HG03575 (cell line): ENCODE results near the gene MAGI1.

Experiments used
- ATAC-seq: cut with Tn5 transposase; IDR thresholded peaks from one replicate; pipeline ENCODE4 v1.9.1; 2021; ENCODE audit not compliant: unreplicated experiment, insufficient number of reproducible peaks, low FRiP score; ENCODE audit errors: extremely low read depth

MAGI1 gene

DNA sequence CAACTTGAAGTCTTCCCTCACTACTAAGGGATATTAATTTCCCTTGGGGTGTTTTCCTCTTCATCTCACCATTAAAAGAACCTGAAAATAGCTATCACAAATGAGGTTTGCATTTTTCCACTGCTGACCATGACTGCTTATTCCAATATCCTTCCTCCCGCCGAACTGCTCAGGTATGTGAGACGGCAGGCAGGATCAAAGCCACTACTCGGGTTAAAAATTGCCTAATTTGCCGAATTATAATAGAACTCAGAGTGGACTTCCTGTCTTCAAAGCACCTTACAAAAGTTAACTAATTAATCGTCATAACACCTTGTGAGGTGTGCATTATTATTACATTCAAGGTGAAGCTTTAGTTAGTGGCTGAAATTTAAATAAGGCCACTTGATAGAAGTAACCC, 695.7 kb downstream of the MAGI1 start:
- no peak for ATAC-seq

DNA sequence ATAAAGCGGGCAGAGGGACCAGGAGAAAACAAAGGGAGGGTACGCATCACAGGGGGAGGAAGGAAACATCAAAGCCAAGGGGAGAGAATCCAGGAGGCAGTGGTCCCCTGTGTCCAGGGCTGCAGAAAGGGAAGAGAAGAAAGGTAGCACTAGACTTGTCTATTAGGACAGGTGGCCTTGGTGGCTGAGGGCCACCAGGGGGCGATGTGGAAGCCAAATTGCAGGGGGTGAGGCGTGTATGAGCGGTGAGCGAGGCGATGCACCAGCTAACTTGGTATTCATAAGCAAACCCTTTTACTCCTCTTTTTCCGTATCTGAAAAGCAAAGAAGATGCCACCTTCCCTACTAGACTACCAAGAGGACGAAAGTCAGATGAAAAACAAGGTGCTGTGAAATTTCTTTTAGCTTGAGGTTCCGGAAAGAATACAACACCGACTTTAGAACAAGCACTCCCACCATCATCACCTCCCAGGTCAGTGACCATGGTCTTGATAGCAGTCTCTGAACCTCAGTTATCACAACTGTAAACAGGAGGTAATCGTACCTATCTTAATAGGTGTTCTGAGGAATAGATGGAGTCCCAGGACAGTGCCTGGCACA, 696.5 kb downstream of the MAGI1 start:
- no peak for ATAC-seq

DNA sequence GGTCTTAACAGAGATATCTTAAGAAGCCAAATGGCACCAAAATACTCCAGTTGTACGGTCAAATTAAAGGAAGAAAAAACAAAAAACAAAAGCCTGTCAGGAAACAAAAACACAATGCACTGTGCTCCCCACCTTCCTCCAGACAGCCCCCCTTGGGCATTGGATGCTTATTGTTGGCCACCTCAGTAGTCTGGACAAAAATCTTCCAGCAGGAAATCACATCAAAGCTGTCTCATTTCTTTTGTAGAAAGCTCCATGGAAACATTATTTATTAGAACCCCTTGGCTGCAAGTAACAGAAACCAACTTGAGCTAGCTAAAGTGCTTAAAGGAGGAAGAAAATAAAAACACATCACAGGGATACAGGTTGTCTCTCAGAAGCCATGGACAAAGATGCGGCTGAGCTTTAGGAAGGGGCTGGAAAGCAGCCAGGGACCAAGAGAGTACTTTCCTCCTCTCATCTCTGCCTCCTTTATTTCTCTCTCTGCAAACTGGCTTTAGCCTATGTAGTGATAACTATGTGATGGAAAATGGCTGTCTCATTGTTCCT, 699.5 kb downstream of the MAGI1 start:
- no peak for ATAC-seq

DNA sequence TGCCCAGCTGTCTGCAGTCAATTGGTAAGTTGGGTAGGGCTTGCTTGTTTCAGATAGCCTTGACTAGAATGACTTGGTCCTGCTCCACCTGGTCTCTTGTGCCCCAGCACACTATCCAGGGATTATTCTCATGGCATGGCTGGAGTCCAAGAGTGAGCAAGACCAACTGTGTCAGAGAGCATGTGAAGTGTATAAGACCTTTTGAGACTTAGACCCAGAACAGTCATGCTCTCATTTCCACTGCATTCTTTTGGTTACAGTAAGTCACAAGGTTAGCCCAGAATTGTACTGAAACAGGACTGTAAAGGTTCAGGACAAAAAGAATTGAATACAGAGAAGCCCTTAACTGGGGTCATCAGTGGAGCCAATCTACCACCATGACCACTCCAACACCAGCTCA, 700.1 kb downstream of the MAGI1 start:
- no peak for ATAC-seq

DNA sequence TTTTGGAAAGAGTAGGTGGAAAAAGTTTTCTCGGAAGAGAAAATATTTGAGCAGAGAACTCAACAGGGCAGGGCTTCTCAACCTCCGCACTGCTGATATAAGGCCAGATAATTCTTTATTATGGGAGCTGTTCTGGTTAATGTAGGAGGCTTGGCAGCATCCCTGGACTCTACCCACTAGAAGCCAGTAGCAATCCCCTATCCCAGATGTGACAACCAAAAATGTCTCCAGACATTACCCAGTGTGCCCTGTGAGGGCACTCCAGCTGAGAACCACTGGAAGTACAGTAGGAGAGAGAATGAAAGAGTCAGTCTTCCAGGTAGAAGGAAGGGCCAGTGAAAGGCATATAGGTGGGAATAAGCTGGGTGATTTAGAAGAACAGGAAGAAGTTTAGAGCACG, 703.1 kb downstream of the MAGI1 start:
- ATAC-seq: no peak

DNA sequence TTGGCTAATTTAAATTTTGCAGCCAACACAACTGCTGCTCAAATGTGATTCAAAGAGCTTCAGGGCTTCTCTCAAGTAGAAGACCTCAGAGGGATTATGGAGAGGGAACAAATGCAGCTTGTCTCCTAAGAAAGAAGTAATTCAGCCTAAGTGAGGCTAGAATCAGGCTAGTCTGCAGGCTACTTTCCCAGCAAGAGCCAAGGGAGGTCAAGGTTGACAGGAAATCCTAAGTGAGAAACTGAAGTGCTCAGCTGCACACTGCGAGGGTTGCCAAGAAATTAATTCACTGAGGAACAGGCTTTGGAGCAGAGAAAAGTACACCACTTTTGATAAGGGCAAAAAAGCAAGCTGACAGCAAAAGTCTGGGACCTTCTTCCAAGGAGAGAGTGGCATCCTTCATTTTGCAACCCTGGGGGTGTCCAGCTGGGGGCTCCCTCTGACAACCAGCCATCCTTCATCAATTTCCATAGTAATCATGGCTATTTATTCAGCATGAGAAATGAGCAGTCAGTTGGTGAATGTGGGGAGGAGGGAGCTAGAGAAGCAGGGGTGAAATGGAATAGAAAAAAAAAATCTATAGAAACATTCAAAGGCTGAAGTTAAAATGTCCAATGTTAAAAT, 704.6 kb downstream of the MAGI1 start:
- no peak for ATAC-seq

DNA sequence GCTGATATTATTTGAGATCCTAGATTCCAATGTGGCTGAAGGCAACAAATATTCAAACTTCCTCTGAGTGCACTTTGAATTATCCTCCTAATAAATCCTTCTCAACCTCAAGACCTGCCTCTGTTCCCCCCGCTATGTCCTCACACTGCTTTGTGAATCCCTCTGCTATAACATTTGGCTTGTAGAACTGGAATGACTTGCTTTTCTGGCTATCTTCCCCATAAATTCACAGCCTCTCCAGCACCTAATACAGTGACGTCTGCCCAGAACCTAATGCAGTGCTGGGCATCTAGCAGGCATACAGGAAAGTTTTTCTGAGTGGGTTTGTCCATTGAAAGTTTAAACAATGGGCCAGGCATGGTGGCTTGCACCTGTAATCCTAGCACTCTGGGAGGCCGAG, 707.0 kb downstream of the MAGI1 start:
- ATAC-seq: no peak

DNA sequence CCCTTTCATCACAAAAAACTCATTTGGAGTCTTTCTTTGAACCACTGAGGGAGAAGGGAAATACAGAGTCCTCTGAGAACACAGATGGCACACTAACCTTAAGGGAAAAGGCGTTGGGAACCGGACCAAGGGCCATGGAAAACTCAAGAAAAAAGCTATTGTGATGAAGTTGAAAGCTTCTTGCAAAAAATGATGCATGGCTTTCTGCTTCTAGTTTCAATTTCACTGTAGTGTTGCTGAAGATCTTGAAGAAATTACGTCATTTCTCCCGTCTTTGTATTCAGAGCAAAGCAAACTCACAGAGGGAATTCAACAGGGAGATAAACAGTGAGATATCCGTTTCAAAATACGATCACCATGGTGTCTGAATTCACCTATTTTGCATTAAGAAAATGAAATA, 708.6 kb downstream of the MAGI1 start:
- no peak for ATAC-seq

DNA sequence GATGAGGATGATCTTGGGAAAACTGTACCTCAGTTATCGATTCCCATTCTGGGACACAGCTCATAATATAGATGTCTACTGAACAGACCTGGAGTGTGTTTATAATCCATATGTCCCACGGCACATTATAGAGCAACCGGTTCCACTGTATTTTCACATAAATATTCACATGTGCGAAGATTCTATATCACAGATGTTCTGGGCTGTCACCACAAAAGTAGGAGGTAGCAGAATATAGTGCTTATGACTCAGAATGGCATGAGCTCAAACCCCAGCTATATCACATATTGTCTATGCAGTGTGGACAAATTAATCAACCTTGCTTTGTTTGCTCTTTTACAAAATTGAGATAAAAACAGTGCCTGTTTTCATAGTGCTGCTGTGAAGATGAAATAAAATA, 710.6 kb downstream of the MAGI1 start:
- ATAC-seq: no peak

DNA sequence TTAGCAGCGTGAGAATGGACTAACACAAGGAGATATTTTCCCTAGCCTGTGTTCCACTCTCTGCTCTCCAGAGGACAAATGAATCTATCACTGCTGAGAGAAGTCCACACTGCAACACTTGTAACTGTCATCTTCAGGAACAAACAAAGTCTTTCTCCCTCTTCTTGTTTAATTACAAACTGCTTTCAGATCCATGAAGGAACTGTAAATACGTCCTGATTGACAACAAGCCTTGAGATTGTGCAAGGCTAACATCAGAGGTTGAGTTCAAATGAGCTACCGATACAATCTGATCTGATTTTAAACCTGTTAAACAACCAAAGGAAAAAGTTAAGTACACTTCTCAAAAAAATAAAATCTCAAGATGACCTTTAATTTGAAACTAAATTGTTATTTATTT, 712.1 kb downstream of the MAGI1 start:
- no peak for ATAC-seq

DNA sequence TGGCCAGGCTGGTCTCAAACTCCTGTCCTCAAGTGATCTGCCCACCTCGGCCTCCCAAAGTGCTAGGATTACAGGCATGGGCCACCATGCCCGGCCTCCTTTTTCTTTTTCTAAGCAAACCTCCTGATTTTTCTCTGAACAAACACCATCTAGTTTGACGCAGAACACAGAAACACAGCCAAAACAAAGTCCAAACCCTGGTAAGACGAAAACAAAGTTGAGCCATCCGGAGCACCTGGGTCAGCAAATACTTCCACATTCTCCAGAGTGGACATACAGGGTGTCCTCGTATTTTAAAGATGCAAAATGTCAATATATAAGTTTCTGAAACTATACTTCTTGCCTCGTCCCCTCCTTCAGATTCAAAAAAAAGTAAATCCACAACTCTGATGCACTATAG, 715.8 kb downstream of the MAGI1 start:
- ATAC-seq: no peak

DNA sequence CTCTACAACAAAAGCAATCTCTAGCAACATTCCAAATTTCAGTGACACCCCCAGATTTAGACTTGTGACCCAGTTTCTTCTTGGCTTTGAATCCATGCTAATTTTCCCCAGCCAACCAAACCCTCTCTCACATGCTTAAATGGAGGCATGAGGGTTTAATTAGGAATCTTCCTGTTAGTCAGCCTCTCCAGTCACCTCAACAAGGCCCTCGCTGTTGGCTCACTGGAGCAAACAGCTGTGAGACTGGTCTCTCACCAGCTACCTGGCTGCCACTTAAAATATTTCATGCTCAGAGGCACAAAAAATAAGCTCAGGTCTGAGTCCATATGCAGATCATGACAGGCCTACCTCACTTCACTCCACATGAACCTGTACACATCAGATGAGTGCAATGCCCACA, 720.5 kb downstream of the MAGI1 start:
- no peak for ATAC-seq

DNA sequence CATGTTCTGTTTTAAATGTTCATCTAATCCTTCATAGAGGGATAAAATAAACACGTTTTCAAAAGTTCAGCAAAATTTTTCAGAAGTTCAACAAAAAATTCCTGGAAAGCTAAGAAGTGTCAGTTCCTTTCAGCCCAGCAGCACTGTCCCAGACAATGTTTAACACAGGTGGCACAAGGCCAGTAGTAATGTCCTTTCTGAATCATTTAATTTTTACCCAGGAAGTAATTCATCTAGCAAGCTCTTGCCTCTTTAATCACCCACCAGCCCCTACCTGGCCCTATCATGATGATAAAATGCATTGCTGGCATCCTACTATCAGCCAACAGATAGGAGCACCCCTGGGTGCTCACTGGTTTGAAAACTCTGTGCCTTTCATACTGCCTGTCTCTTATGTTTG, 723.8 kb downstream of the MAGI1 start:
- ATAC-seq: no peak

DNA sequence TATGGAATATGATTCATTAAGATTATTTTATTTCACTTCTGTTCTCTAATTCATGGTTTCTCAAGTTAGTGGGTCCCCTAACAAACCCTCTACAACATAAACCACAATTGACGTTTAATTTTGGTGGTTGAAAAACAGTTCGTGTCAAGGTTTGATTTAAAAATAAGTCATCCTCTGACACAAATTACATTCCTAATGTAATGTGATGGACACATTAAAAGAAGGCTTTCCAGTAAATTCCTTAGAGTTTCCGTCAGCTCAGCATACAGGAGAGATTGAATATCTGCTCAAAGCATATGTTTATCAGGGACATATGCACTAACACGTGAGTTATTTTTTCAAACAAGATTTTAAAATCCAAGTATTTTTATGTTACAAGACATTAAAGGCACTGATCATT, 724.4 kb downstream of the MAGI1 start:
- ATAC-seq: no peak

DNA sequence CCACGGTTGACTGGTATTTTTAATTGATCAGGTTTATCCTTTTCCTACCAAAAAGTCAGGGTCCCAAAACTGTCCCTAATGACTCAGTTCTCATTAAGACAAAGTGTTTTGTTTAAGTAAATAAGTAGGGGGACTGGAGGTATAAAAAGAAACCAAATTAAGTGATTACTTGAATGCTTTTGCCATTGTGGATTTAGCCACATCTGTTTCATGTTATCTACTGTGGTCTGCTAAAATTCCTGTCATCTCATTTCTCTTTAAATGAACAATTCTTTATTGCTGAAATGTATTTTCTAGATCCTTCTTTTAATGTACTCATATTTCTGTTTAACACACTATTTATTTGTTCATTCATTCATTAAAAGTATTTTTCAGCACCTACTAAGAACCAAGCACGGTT, 725.1 kb downstream of the MAGI1 start:
- no peak for ATAC-seq

DNA sequence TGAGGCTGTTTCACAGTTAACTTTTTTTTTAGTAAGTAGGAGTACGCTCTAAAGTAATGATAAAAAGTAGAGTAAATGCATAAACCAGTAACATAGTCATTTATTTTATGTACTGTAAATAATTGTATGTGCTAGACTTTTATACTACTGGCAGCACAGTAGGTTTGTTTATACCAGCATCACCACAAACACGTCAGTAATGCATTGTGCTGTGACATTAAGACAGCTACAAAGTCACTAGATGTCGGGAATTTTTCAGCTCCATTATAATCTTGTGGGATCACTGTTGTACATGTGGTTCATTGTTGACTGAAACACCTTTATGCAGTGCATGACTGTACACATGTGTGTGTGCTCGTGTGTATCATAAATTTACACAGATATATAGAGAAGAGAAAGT, 732.9 kb downstream of the MAGI1 start:
- ATAC-seq: no peak
